ENCODE data around the gene YY1. TPM values are rescaled to one million over a fixed set of nuclear protein-coding genes. Genes with fewer than 3 reads are reported as not detected.

Gene YY1
- total and polyA plus RNA-seq, 2 of the 8 experiments (the other 6 are each of a cell fraction or from before 2014, with no cell fraction given) = 26.4 to 106 TPM

DNA sequence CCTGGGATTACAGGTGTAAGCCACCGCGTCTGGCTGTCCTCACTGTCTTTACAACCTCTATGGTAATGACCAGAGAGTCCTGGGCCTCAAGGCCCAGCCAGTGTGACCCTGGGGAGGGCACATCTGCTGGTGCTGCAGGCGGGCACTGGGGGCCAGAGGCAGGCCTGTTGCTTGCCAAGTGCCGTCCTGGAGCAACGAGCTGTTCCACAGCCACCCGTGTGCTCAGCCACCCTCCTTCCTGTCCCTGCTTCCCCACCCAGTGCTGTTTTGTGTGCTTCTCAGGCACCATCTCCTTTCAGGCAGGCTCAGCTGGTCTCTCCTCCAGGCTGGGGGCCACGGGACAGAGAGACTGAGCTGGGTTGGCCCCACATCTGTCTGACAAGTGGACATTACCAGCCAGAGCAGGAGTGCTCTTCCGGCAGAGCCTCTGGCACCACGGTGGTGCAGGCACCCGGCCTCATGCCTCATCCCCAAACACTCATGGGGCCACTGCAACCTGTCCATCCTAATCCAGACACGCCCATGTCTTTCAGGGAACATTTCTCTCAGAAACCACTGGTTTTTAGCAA lies 93.2 kb downstream of the YY1 start:
- H3K4ac ChIP-seq (replicated peaks; ENCODE audit: insufficient read length, low read depth, low read length) = no peak overlapping the region
- H3K27me3 ChIP-seq (replicated peaks in 1 of 4; ENCODE audit: control insufficient read depth in 3 of 4, extremely low read depth in 1 of 4, insufficient read depth in 3 of 4, low read length in 3 of 4) = no peaks in the 10 kb centered on the region
- H2BK120ac ChIP-seq (replicated peaks; ENCODE audit: low read depth, low read length) = no peak overlapping the region
- H3K18ac ChIP-seq (ENCODE audit: extremely low read depth, low read length) = no peak overlapping the region
- H3K4me3 ChIP-seq (ENCODE audit: extremely low read depth in 1 of 4, insufficient read depth in 2 of 4, low read depth in 3 of 4, low read length in 4 of 4) = no peak overlapping the region
- H3K79me1 ChIP-seq (ENCODE audit: low read depth, low read length) = no peaks in the 10 kb centered on the region
- no peaks in the 10 kb centered on the region for H3K79me2 ChIP-seq (ENCODE audit: control insufficient read depth in 1 of 2, insufficient read depth in 2 of 2, low read length in 2 of 2)
- no peak overlapping the region for H2BK12ac ChIP-seq (ENCODE audit: low read depth, low read length)
- peaks cover 0 to 4% of the 10 kb centered on the region in 2 experiments for H4K20me1 ChIP-seq (replicated peaks in 1 of 2; ENCODE audit: control insufficient read depth in 1 of 2, insufficient read depth in 2 of 2, low read length in 2 of 2)
- no peak overlapping the region for H2BK20ac ChIP-seq (ENCODE audit: low read length)
- H3K36me3 ChIP-seq (ENCODE audit: control insufficient read depth in 2 of 4, insufficient read depth in 4 of 4, low read length in 3 of 4) = peaks cover 6 to 29% (median 9%) of the 10 kb centered on the region in 4 experiments; a peak in 6 of 8 replicates
- no peak overlapping the region for H2AK5ac ChIP-seq (ENCODE audit: low read depth, low read length)
- 0 out of 7 replicates have a peak, but pooled peaks cover 0 to 4% (median 0%) of the 10 kb centered on the region in 4 experiments for H3K4me1 ChIP-seq (replicated peaks in 1 of 4; ENCODE audit: control insufficient read depth in 3 of 4, insufficient read depth in 4 of 4, low read length in 3 of 4)
- H3K9me3 ChIP-seq (ENCODE audit: insufficient read depth in 2 of 2, low read depth in 1 of 2, low read length in 1 of 2) = no peaks in the 10 kb centered on the region
- DNase-seq (ENCODE audit: low read depth in 1 of 2, low spot score in 2 of 2) (no peak), FAIRE-seq (no peak)
- no peak overlapping the region for H4K8ac ChIP-seq (ENCODE audit: extremely low read depth, insufficient read depth, low read length)
- no peak overlapping the region for H2AFZ ChIP-seq (ENCODE audit: low read length)
- no peak overlapping the region for H4K91ac ChIP-seq (replicated peaks; ENCODE audit: insufficient read length, low read length)
- ChIA-PET CTCF (ENCODE audit: partially characterized antibody) (interaction anchor here (2.1 to 2.7 kb wide), 2 partner anchors 18 to 47 kb away, joined by 4 to 8 read pairs; no protein-coding TSS in a partner anchor), POLR2A (ENCODE audit: partially characterized antibody) (interaction anchor here (0.8 to 14.6 kb wide), 12 partner anchors 9 to 43 kb away, joined by 3 to 129 read pairs (median 4); a partner anchor contains a TSS)
- no peak overlapping the region for H3K9ac ChIP-seq (replicated peaks in 1 of 4; ENCODE audit: extremely low read depth in 1 of 4, low read depth in 3 of 4, low read length in 3 of 4)
- H2BK5ac ChIP-seq (ENCODE audit: low read depth, low read length) = no peak overlapping the region
- H3K23ac ChIP-seq (ENCODE audit: insufficient read length) = no peak overlapping the region
- H3K56ac ChIP-seq (replicated peaks; ENCODE audit: insufficient read length, low read depth, low read length) = no peak overlapping the region
- no peak overlapping the region for H3K27ac ChIP-seq (ENCODE audit: low read depth, low read length)
- no peak overlapping the region for H3K4me2 ChIP-seq (ENCODE audit: insufficient read depth in 1 of 2, low read depth in 2 of 2, low read length in 2 of 2)
- H2BK15ac ChIP-seq (ENCODE audit: low read length) = no peak overlapping the region
- no peaks in the 10 kb centered on the region for H3K23me2 ChIP-seq (ENCODE audit: low read depth, low read length)
- no peak overlapping the region for H4K5ac ChIP-seq (ENCODE audit: insufficient read length, low read depth, low read length)
- H3K14ac ChIP-seq (ENCODE audit: insufficient read length) = no peak overlapping the region
- 93% methylated on average over 11 of the region's 11 CpGs; no CpG with 5 or more reads in 1 of the 2 experiments for WGBS, 2 experiments (ENCODE audit: extremely low coverage in 1 of 2, insufficient coverage in 1 of 2, insufficient read length in 1 of 2, insufficient replicate concordance in 2 of 2, low coverage in 1 of 2, low lambda C conversion rate in 2 of 2, missing lambda C conversion rate in 1 of 2)
- TF ChIP-seq BRCA1 (IDR thresholded peaks at IDR 0.05; ENCODE audit: low read depth, low read length) (no peak), EZH2 (IDR thresholded peaks at IDR 0.05; ENCODE audit: low read depth, low read length, severe bottlenecking) (no peak), NRF1 (IDR thresholded peaks at IDR 0.05; ENCODE audit: low read depth, low read length) (no peak), KDM4A (IDR thresholded peaks at IDR 0.05; ENCODE audit: low read depth, low read length, severe bottlenecking) (no peak), TCF12 (IDR thresholded peaks at IDR 0.05; ENCODE audit: low read depth, low read length) (no peak), KDM5A (IDR thresholded peaks at IDR 0.05; ENCODE audit: low read length) (no peak), JUND (IDR thresholded peaks at IDR 0.05; ENCODE audit: low read length) (no peak), CREB1 (IDR thresholded peaks at IDR 0.05) (no peak), HDAC2 (IDR thresholded peaks at IDR 0.05; ENCODE audit: borderline replicate concordance in 1 of 2, low read depth in 2 of 2, low read length in 2 of 2) (no peak), POLR2AphosphoS5 (IDR thresholded peaks at IDR 0.05; ENCODE audit: low read depth, low read length) (no peak), BACH1 (IDR thresholded peaks at IDR 0.05; ENCODE audit: low read length) (no peak), RXRA (IDR thresholded peaks at IDR 0.05; ENCODE audit: insufficient read depth, low read depth, low read length) (no peak)
- TF ChIP-seq, protein P1, sequence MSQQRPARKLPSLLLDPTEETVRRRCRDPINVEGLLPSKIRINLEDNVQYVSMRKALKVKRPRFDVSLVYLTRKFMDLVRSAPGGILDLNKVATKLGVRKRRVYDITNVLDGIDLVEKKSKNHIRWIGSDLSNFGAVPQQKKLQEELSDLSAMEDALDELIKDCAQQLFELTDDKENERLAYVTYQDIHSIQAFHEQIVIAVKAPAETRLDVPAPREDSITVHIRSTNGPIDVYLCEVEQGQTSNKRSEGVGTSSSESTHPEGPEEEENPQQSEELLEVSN (IDR thresholded peaks at IDR 0.05) = no peak
